ENCODE data around the gene ADORA1.

Gene ADORA1

GRCh38 chr1:203091761-203092330 is 35.7 kb upstream of the ADORA1 start:
- intact Hi-C loops (cut with DNase I) = no loop called here
- no peak for DNase-seq

GRCh38 chr1:203093754-203094410 is 33.6 kb upstream of the ADORA1 start:
- DNase-seq = no peak
- intact Hi-C loops (cut with DNase I) = no loop called here

DNA sequence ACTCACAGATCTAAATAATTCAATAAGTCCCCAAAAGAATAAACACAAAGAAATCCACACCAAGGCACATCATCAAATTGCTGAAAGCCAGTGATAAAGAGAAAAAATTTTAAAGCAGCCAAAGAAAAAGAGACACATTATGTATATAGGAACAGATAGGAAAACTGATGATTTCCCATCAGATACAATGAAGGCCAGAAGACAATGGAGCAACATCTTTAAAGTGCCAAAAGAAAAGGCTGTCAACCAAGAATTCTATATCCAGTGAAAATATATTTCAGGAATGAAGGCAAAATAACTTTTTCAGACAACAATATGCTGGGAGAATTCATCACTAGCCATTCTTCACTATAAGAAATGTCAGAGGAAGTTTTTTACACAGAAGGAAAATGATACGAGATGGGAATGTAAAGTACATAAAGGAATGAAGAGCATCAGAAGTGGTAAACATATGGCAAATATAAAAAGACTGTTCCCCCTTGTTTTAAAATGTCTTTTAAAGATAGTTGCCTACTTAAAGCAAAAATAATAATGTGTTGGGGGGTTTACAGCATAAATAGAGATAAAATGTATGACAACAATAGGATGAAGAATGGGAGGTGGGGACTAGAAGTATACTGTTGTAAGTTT is 32.4 kb upstream of the ADORA1 start:
- intact Hi-C loops (cut with DNase I) = no loop called here
- no peak for DNase-seq

DNA sequence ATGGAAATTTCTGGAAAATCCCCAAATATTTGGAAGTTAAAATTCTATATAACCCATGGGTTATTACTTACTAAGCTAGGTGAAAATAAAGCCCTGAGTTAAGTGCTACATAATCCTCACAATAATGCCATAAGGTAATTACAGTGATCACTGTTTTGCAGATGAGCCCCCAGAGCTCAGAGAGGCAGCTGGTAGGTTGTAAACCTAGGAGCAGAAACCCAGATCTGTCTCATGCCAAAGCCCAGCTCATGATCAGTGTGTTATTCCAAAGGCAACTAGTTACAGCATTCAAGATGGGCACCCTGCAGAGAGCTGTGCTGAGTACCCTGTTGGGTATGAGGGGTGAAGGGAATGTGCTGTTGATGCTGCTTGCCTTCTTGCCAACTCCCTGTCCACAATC is 31.0 kb upstream of the ADORA1 start:
- intact Hi-C loops (cut with DNase I) = no loop called here
- DNase-seq = no peak

DNA sequence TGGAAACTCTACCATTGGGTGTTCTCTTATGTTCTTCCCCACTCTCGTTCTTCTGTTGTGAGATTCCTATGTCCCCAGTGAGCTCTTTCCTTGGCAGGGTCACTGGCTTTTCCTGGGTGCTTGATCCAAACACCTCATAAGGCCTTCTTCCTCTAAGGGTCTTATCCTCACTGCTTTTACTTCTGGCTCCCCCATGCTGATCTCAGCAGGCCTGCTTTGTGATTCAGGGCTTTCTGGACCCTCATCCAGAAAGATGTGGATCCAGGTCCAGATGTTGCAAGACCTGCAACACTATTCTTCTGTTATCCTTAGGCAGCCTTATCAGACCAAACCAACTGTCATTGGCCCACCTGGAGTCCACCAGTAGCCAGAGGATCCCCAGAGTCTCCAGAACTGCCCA is 30.5 kb upstream of the ADORA1 start:
- intact Hi-C loops (cut with DNase I) = no loop called here
- DNase-seq = no peak

- intact Hi-C loops (cut with DNase I) = no loop called here
Measured at GRCh38 chr1:203098445-203098844, 29.1 kb upstream of the ADORA1 start.

DNA sequence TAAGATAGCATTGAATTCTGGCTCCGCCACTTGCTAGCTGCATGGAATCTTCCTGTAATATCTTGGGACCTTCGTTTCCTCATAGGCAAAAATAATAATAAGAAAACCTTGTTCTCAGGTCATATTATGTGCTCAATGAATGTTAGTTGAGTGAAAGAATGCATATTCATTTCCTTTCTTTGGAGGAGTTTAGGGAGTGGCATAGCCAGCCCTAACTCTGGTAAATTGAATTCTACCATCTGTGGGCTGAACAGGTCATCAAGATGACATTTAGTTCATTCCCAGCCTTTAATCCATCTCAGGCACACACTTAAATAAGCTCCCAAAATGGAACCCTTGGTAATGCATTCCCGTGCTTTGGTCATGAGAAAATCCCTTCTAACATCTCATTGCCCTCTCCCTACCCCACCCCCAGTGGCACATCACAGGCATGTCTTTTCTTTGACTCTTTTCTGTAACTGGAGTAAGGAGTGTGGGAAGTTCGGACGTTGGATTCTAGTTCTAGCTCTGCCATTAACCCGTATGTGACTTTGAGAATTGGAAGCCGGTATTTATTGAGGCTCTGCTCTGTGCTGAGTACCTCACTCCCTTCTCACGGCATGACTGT is 28.5 kb upstream of the ADORA1 start:
- no peak for DNase-seq
- intact Hi-C loops (cut with DNase I) = no loop called here

More at GRCh38 chr1:203098445-203098844, 29.1 kb upstream of the ADORA1 start:
- no peak for DNase-seq

- DNase-seq = peak in 2 of 10 donors; percentile 35 to 63
- intact Hi-C loops (cut with DNase I) = no loop called here
Measured at GRCh38 chr1:203099805-203100515, 27.6 kb upstream of the ADORA1 start.

DNA sequence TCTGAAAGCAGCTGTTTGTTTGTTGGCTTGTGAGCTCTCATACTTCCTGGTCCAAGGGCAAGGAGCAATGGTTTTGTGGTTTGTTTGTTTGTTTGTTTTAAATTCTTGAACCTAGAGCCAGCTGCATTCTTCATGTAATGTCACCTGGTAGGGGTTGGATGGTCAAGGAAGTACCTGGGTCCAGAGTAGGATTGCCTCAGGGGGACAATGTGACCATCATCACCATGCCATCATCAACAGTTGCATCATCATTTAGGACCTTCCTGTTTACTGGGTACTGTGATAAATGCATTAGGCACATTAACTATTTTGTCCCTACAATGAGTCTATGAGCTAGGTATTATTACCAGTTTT is 27.0 kb upstream of the ADORA1 start:
- intact Hi-C loops (cut with DNase I) = no loop called here
- DNase-seq = no peak

- DNase-seq = peak in 3 of 10 donors; percentile 72 to 87 (median 78)
- intact Hi-C loops (cut with DNase I) = no loop called here
Measured at GRCh38 chr1:203101813-203102634, 25.5 kb upstream of the ADORA1 start.

GRCh38 chr1:203103216-203103615 is 24.3 kb upstream of the ADORA1 start:
- intact Hi-C loops (cut with DNase I) = no loop called here
- DNase-seq = peak in 4 of 10 donors; percentile 46 to 83 (median 76)

DNA sequence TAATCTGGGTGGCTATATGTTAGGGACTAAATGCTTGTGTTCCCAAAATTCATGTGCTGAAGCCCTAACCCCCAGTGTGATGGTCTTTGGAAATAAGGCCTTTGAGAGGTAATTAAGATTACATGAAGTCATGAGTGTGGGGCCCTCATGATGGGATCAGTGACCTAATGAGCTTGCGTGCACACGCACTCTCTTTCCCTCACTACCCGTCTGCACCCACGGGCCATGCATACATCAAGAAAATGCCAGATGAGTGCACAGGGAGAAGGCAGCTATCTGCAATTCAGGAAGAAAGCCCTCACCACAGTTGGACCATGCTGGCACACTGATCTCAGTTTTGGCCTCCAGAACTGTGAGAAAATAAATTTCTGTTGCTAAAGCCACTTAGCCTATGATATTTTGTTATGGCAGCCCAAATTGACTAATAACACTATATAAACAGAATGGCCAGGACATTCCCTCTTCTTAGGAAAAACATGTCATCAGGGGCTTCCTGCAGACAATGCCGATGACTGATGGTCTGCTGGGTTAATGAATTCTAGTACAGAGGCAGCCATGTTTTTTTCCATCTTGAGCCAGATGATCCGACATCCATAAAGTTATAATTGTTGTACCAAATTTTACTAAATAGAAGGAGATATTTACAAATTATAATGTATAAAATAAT is 23.6 kb upstream of the ADORA1 start:
- intact Hi-C loops (cut with DNase I) = no loop called here
- no peak for DNase-seq

- intact Hi-C loops (cut with DNase I) = loop anchor here (5.0 kb wide), 1 partner anchor 43 kb away; no protein-coding TSS in a partner anchor
Measured at GRCh38 chr1:203104789-203105390, 22.6 kb upstream of the ADORA1 start.

DNA sequence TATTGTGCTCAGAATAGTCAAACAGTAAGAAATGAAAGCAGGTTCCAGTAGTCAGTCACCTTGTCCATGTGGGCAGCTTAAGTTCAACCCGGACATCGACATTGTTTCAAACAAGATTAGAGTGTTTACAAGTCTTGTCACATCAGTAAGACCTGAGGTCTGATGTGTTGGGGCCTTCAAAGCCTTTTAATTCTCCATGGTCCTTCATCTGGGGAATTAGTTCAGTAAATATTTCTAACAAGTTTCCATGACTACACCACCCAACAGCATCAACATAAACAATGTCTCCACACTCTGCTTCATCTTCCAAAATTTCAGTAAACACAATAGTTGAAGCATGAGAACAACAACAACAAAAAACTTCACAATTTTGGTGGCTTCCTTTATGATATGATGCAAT is 15.1 kb upstream of the ADORA1 start:
- intact Hi-C loops (cut with DNase I) = no loop called here
- DNase-seq = no peak

More at GRCh38 chr1:203104789-203105390, 22.6 kb upstream of the ADORA1 start:
- no peak for DNase-seq

- intact Hi-C loops (cut with DNase I) = no loop called here
- DNase-seq = no peak
Measured at GRCh38 chr1:203113308-203113707, 14.2 kb upstream of the ADORA1 start.

GRCh38 chr1:203114202-203114601 is 13.3 kb upstream of the ADORA1 start:
- no peak for DNase-seq
- intact Hi-C loops (cut with DNase I) = no loop called here

DNA sequence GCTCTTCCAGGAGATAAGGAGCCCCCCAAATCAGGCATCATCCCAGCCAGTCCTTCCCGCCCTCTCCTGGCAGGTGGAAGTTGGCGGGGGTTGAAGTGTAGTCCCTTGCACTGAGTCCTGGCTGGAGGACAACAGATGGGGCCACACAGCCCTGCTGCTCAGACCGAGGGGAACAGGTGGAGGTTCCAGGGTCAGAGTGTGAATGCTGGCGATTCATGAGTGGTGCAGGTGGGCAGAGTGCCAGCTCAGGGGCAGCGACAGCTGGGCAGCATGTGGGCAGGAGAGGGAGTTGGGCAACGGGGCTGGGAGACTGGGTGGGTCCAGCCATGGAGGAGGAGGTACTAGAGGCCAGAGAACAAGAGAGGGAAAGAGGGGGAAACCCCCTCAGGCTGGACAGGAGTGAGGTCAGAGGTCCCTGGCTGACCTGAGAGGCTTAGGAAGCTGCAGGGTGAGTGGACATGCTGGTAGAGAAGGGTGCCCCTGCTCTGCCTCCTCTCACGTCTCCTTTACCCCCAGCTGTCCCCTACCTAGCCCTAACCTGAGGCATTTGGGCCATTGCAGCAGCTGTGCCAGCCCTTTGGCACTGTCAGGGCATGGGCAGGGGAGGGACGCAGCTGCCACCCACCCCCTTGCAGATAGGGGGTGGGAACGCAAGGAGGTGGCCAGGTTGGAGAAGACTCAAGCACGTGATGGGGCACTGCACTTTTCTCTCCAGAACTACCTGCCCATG is 11.3 kb upstream of the ADORA1 start:
- DNase-seq = peak in 2 of 10 donors; percentile 44 to 73
- intact Hi-C loops (cut with DNase I) = loop anchor here (5.0 kb wide), 1 partner anchor 151 kb away; no protein-coding TSS in a partner anchor

All from posterior cingulate gyrus (tissue), 11 donors.